ENCODE measurements around the gene DBNDD2.

The DBNDD2 gene

GRCh38 chr20:45419188-45420091 lies 11.4 kb downstream of the DBNDD2 start:
- DNase-seq: no peak

- DNase-seq: no peak
Observed at GRCh38 chr20:45420125-45420524, 12.0 kb downstream of the DBNDD2 start.

DNA sequence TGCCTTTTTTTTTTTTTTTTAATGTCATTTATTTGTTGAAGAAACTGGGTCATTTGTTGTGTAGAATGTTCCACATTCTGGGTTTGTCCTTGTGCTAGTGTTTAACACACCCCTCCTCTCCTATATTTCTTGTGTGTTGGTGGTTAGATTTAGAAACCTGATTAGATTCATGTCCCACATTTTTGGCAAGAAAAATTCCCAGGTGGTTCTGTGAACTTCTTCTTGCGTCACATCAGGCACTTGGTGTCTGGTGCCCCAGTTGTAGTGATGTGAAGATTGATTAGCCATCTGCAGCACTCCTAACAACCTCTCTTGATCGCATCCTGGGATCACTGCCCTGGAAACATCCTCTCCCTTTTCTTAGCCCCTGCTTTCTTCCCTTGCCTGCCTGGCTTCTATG lies 15.6 kb downstream of the DBNDD2 start:
- no peak for DNase-seq

DNA sequence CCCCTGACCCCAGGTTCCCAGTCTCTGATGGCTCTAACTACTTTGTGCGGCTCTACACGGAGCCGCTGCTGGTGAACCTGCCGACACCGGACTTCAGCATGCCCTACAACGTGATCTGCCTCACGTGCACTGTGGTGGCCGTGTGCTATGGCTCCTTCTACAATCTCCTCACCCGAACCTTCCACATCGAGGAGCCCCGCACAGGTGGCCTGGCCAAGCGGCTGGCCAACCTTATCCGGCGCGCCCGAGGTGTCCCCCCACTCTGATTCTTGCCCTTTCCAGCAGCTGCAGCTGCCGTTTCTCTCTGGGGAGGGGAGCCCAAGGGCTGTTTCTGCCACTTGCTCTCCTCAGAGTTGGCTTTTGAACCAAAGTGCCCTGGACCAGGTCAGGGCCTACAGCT lies 17.5 kb downstream of the DBNDD2 start:
- no peak for DNase-seq

- DNase-seq: peak; percentile 26 to 45
Observed at GRCh38 chr20:45426320-45427016, 18.4 kb downstream of the DBNDD2 start.

DNA sequence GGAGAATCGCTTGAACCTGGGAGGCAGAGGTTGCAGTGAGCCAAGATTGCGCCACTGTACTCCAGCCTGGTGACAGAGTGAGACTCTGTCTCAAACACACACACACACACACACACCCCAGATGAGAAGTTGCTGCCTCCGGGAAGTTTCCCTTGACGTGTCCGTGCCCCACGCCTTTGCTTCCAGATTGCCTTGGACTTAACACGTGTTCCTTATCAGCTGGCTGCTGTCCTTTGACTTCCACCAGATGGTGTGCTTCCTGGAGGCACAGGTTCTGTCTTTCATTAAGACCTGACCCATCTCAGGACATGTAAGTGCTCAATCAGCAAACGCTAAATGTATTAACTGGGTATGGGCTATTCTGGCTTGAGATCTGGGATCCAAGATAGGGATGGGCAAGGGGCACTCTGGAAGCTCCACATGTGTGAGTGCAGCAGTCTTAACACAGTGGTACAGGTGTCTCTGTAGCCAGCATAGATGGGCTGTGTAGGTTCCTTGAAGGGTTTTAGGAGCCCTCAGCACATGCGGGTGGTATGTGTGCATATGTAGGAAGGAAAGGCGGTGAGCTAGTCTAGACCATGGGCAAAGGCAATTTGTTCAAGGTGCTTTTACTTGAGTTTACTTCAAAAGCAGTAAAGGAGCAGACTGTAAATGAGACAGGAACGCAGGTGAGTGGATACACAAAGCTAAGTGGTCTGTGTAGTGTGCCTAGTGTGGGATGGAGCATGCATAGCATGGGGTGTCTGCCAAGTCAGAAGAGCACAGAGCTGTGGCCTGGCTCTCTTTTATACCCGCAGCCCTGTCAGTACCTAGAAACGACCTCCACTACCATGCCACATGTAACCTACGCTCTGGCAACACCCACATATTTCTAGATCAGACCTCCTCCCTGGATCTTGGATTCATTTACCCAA lies 19.4 kb downstream of the DBNDD2 start:
- no peak for DNase-seq

GRCh38 chr20:45429618-45430017 lies 21.5 kb downstream of the DBNDD2 start:
- DNase-seq: no peak

DNA sequence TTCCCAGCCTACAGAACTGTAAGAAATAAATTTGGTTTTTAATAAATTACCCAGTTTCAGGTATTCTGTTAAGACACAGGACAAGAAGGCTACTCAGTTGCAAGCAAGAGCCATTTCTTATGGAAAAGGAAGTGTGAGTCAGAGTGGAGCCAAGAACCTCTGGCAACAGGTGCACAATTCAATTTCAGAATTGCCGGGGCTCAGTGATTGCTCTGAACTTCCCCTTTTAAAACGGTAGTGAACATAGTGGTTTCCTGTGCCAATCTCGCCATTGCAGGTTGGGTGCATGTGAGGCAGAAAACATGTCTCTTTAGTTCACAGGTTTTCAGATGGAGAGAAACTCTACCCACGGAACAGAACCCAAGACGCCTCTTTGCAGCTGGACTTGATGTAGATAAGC lies 24.2 kb downstream of the DBNDD2 start:
- no peak for DNase-seq

- no peak for DNase-seq
Observed at GRCh38 chr20:45433316-45433715, 25.2 kb downstream of the DBNDD2 start.

DNA sequence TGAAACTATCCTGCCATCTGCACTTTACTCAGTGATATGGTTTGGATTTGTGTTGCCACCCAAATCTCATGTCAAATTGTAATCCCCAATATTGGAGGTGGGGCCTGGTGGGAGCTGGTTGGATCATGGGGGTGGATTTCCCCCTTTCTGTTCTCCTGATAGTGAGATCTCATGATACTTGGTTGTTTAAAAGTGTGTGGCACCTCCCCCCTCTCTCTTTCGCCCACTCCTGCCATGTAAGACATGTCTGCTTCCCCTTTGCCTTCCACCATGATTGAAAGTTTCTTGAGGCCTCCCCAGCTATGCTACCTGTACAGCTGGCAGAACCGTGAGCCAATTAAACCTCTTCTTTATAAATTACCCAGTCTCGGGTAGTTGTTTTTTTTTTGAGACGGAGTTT lies 25.9 kb downstream of the DBNDD2 start:
- peak; percentile 42 to 65 for DNase-seq

DNA sequence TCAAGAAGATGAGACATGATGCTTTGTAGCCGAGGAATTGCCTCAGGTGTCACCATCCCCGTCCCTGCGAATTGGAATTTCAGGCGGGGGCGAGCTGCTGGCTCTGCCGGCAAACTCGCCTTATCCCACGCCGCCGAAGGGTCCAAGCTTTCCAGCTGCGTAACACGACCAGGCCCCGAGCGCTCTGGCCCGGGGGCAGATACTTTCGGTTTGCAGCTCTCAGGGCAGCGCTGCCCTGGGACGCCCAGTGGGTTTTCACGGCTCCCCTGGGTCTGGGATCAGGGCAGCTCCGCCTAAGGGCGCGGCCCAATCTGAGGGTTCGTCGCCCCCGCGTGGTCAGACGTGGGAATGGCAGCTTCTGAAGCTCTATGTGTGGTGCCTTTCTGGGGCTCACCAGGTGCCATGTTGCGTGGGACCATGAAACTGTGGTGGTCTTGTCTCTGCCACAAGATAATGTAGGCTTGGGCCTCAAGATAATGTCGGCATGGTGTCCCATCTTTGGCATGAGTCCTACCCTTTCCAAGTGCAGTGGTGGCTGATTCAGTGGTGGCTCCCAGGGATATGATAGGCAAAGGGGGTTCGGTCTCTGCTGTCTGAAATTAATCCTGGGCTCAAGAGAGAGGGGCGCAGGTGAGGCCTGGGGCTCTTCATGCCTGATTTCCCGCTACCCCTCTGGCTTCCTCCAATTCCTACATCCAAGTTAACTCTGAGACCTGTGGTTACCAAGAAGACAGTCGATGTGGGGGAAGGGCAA lies 28.8 kb downstream of the DBNDD2 start:
- peak; percentile 88 to 91 for DNase-seq

GRCh38 chr20:45440424-45440823 lies 32.3 kb downstream of the DBNDD2 start:
- no peak for DNase-seq

DNA sequence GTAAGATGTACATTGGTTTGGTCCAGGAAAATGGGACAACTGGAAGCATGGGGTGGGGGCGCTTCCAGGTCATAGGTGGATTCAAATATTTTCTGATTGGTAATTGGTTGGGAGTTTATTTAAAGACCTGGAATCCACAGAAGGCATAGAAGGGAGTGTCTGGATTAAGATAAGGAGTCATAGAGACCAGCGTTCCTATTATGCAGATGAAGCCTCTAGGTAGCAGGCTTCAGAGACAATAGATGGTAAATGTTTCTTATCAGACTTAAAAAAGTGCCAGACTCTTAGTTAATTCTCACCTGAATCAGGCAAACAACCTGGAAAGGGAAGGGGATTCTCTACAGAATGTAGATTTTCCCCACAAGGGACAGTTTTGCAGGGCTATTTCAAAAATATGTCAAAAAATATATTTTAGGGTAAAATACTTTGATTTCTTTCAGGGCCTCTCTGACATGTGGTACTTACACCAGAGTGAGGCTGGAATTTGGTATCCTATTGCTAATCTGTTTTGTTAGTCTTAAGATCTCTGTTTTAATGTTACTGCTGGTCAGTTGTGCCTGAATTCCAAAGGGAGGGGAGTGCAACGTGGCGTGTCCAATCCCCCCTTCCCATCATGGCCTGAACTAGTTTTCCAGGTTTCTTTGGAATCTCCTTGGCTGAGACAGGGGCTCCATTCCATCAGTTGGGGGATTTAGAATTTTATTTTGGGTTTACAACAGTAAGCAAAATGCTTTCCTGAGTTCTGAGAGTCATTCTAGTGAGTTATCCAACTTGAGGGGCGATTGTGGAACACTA lies 33.0 kb downstream of the DBNDD2 start:
- no peak for DNase-seq

DNA sequence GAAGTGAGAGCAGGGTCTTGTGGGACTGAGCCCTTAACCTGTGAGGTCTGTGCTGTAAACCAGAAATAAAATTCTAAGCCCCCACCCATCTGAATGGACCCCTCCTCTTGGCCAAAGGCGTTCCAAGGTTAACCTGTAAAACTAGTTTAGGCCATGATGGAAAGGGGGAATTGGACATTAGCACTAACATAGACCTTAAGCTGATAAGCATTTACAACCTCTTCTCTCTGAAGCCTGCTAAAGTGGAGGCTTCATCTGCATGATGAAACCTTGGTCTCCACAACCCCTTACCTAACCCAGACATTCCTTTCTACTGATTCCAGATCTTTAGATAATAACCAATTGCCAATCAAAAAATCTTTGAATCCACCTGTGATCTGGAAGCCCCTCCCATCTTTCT lies 33.7 kb downstream of the DBNDD2 start:
- DNase-seq: no peak

DNA sequence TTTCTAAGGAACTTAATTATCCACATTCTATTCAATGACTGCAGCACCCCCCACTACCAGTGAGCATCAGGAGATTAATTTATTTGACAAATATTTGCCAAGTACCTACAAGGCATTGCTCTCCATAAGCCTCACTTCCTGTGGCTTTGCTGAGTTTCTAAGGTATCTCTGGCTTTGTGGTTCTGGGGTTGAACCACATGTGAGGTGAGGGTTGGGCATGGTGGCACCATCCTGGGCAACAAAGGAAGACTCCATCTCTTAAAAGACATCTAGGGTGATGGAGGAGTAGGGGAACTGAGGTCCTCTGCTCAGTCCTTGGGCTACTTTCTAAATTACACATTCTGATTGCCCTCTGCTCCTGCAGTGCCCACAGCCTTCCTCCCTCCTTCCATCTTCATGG lies 36.0 kb downstream of the DBNDD2 start:
- DNase-seq: no peak

DNA sequence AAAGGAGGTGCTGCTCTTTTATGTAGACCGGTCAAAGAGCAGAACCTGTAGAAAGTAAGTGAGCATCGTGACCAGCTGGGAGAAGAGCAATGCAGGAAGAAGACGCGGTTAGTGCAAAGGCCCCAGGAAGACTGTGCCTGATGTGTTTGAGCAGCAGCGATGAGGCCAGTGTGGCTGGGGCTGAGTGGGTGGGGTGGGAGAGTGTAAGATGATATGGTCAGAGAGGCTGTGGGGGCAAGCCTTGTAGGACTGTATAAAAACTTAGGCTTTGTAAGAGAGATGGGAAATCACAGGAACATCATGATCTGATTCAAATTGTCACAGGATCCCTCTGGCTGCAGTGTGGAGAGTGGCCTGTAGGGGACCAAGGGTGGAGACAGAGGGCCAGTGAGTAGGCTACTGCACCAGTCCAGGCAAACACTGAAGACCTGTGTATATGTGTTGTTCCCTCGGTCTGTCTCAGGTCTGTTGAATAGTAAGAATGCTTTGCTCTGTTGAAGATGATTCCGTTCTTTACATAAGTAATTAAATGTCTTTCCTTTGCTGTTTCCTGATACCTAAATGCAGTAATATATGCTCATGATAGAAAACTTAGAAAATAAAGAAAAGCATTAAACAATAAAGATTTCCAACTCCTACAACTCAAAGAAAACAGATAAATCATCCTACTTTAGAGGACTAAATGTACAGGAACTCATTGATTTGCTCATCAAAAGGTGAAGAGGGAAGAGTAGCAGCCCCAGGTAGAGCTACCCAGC lies 37.9 kb downstream of the DBNDD2 start:
- DNase-seq: peak; percentile 40 to 49

GRCh38 chr20:45448270-45448669 lies 40.2 kb downstream of the DBNDD2 start:
- no peak for DNase-seq

- DNase-seq: no peak
Observed at GRCh38 chr20:45449528-45449927, 41.4 kb downstream of the DBNDD2 start.

- peak; percentile 92 to 94 for DNase-seq
Observed at GRCh38 chr20:45450097-45450818, 42.2 kb downstream of the DBNDD2 start.

DNA sequence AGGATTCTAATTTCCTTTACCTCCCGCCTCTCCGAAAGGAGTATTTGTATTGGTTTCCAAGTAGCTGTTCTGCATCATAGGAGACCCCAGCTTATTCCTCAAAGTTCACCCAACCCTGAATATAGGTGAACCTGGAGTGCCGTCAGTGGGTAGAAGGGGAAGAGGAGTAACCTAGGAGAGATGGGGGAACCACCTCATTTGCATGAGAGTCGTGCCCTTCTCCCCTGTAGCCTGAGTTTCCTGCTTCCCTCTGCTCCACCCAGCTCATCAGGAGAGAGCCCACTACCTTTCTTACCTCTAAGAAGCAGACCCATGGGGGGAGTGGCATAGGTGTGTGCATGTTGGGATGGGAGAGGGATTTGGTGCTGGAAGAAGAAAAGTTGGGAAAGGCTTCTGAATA lies 44.1 kb downstream of the DBNDD2 start:
- DNase-seq: peak in 1 of 2 donors; percentile 10
